OCI-LY7 (cell line): ENCODE data around the gene BEND7. TPM values are rescaled to one million over a fixed set of nuclear protein-coding genes. Genes with fewer than 3 reads are reported as not detected.
A peak's percentile ranks its signal among the peaks of the same experiment; 100 is the strongest.

Source experiments
- BruUV-seq: library from RNA; stranded (reverse); fragments of 400-500 nt; replicated peaks from 2 replicates; lab custom pipeline; 2021; lab: Mats Ljungman, UMichigan
- CTCF ChIA-PET: fragments of 300-600 bp; sonication (Branson Sonifier 250); formaldehyde crosslinking; loops from one replicate; lab custom pipeline; 2022; ENCODE audit warnings: antibody characterized with exemption; ENCODE audit not compliant: unreplicated experiment; lab: Charles Lee
- POLR2A ChIA-PET: fragments of 300-600 bp; sonication (Branson Sonifier 250); formaldehyde crosslinking; loops from one replicate; lab custom pipeline; 2022; ENCODE audit warnings: antibody characterized with exemption; lab: Charles Lee
- DNase-seq: peaks from one replicate; pipeline ENCODE4 v3.0.0-alpha.2; 2015; ENCODE audit warnings: low spot score
- H2AFZ ChIP-seq: fragments of 200-600 bp; sonication (generic), shearing (Covaris generic); 2 replicates; pipeline ENCODE4 v1.6.1; 2014; ENCODE audit warnings: mild to moderate bottlenecking, antibody characterized with exemption, low read length, moderate library complexity
- H3K27ac ChIP-seq: fragments of 200-600 bp; sonication (generic); 2 replicates; pipeline ENCODE4 v1.5.1; 2014; ENCODE audit warnings: mixed run types, low read depth, mild to moderate bottlenecking, moderate library complexity, low read length, inconsistent platforms; ENCODE audit not compliant: poor library complexity, severe bottlenecking
- H3K36me3 ChIP-seq: fragments of 200-600 bp; sonication (generic); 2 replicates; pipeline ENCODE4 v1.6.1; 2014; ENCODE audit warnings: mild to moderate bottlenecking, antibody characterized with exemption, low read length, moderate library complexity, mixed read lengths; ENCODE audit not compliant: insufficient read depth
- H3K4me1 ChIP-seq: fragments of 200-600 bp; sonication (generic); 2 replicates; pipeline ENCODE4 v1.5.1; 2014; ENCODE audit warnings: mild to moderate bottlenecking, low read length; ENCODE audit not compliant: insufficient read depth, poor library complexity, severe bottlenecking
- H3K4me2 ChIP-seq: fragments of 200-600 bp; sonication (generic); 2 replicates; pipeline ENCODE4 v1.6.1; 2014; ENCODE audit warnings: mild to moderate bottlenecking, low read length
- H3K4me3 ChIP-seq: fragments of 200-600 bp; sonication (generic); 2 replicates; pipeline ENCODE4 v1.5.1; 2014; ENCODE audit warnings: mild to moderate bottlenecking, low read depth, low read length; ENCODE audit not compliant: poor library complexity, severe bottlenecking
- H3K79me2 ChIP-seq: fragments of 200-600 bp; sonication (generic); 2 replicates; pipeline ENCODE4 v1.6.1; 2016; ENCODE audit warnings: low read depth, mild to moderate bottlenecking, low read length, moderate library complexity, mixed read lengths; ENCODE audit not compliant: insufficient read depth
- H3K9me2 ChIP-seq: fragments of 200-600 bp; sonication (generic); 2 replicates; pipeline ENCODE4 v1.6.1; 2016; ENCODE audit warnings: mild to moderate bottlenecking, low read length, mixed read lengths; ENCODE audit not compliant: insufficient read depth
- H3K9me3 ChIP-seq: fragments of 200-600 bp; sonication (generic); 2 replicates; pipeline ENCODE4 v1.6.1; 2014; ENCODE audit warnings: mild to moderate bottlenecking, mixed run types, low read length, mixed read lengths
- H4K20me1 ChIP-seq: fragments of 200-600 bp; sonication (generic); 2 replicates; pipeline ENCODE4 v1.6.1; 2014; ENCODE audit warnings: mild to moderate bottlenecking, antibody characterized with exemption, low read length, moderate library complexity, mixed read lengths; ENCODE audit not compliant: insufficient read depth
- EZH2phosphoT487 ChIP-seq: fragments of 200-600 bp; sonication (generic); IDR thresholded peaks from 2 replicates; pipeline ENCODE4 v1.6.1; 2018; ENCODE audit warnings: low read depth, borderline replicate concordance, mild to moderate bottlenecking, mixed run types, antibody characterized with exemption, low read length, moderate library complexity, mixed read lengths
- intact Hi-C: fragments of 100-400 bp; cut with micrococcal nuclease; formaldehyde crosslinking; loops from one replicate; pipeline ENCODE4 v1.10.0; 2022; ENCODE audit not compliant: unreplicated experiment
- total RNA-seq, 2 experiments: library from RNA; depleted of rRNA in 1 of 2; stranded (reverse); fragments of >200 nt in 1 of 2; shearing (Covaris generic) in 1 of 2; gene quantifications; 2 replicates each; pipeline ENCODE4 v1.2.3, GENCODE V29; 2014 to 2022
- TF ChIP-seq, protein P1 (sequence below): fragments of 200-600 bp; sonication (generic); conservative IDR thresholded peaks from 2 replicates; pipeline ENCODE4 v1.5.1; 2014; ENCODE audit warnings: mild to moderate bottlenecking, antibody characterized with exemption, low read length, moderate library complexity, mixed read lengths

BEND7 gene
- total RNA-seq, 2 experiments from 2014 or later = not detected

DNA sequence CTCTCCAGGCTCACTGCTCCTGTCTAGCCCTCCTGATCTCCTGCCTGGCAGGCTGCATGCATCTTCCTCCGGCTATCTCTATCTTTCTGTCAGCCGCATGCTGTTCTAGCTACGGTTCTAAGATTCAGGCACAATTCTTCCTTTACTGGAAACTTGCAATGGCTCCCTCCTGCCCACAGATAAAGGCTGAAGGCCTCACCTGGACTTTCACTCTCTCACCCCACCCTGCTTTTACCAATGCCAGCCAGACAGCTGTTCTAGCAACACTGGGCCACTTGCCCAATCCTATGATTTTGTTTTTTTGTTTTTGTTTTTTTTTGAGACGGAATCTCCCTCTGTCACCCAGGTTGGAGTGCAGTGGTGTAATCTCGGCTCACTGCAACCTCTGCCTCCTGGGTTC lies 38.3 kb downstream of the BEND7 start:
- no peaks in the 10 kb centered on the region for H3K9me3 ChIP-seq
- no peaks in the 10 kb centered on the region for H3K36me3 ChIP-seq
- H3K4me2 ChIP-seq = no peak overlapping the region
- H3K27ac ChIP-seq = no peak overlapping the region
- no peaks in the 10 kb centered on the region for H3K4me1 ChIP-seq
- BruUV-seq = no TSS peak
- no peak overlapping the region for H3K4me3 ChIP-seq
- no peaks in the 10 kb centered on the region for H3K9me2 ChIP-seq
- ChIA-PET POLR2A (interaction anchor here (0.7 kb wide), 1 partner anchor 21 kb away, joined by 3 read pairs; no protein-coding TSS in a partner anchor), CTCF (no interaction called here)
- intact Hi-C loops = no loop called here
- no peaks in the 10 kb centered on the region for H4K20me1 ChIP-seq
- no peak overlapping the region for H2AFZ ChIP-seq
- no peaks in the 10 kb centered on the region for H3K79me2 ChIP-seq
- TF ChIP-seq, protein P1, sequence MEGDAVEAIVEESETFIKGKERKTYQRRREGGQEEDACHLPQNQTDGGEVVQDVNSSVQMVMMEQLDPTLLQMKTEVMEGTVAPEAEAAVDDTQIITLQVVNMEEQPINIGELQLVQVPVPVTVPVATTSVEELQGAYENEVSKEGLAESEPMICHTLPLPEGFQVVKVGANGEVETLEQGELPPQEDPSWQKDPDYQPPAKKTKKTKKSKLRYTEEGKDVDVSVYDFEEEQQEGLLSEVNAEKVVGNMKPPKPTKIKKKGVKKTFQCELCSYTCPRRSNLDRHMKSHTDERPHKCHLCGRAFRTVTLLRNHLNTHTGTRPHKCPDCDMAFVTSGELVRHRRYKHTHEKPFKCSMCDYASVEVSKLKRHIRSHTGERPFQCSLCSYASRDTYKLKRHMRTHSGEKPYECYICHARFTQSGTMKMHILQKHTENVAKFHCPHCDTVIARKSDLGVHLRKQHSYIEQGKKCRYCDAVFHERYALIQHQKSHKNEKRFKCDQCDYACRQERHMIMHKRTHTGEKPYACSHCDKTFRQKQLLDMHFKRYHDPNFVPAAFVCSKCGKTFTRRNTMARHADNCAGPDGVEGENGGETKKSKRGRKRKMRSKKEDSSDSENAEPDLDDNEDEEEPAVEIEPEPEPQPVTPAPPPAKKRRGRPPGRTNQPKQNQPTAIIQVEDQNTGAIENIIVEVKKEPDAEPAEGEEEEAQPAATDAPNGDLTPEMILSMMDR = no peak
- no peak for TF ChIP-seq EZH2phosphoT487
- no peak for DNase-seq

DNA sequence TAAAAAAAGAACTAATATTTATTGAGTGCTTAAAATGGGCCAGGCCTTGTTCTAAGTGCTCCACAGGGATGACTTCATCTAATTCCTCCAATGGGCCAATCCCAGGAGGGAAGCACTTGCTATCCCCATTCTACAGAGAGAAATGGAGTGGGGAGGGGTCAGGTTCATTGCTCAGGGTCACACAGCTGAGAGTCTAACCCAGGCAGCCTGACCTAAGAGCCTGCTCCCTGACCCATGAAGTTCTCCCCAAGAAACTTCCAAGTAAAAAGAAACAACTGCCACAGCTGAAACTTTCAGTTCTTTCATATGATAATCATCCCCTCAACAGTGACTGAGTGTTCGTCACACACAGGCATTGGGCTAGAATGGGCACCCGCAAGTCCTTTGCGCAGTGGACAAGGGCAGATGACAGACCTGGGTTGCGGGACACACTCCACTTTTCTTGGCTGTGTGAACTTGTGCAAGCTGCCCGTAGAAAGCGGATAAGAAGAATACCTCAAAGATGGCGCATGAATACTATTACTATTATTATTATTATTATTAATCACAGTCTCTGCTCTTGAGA lies 39.7 kb downstream of the BEND7 start:
- no peak overlapping the region for H3K4me2 ChIP-seq
- POLR2A ChIA-PET = interaction anchor here (0.6 kb wide), 1 partner anchor 1365 kb away, joined by 3 read pairs; no protein-coding TSS in a partner anchor
- CTCF ChIA-PET = no interaction called here
- H3K79me2 ChIP-seq = no peaks in the 10 kb centered on the region
- intact Hi-C loops = no loop called here
- H4K20me1 ChIP-seq = no peaks in the 10 kb centered on the region
- no peak overlapping the region for H3K4me3 ChIP-seq
- H3K27ac ChIP-seq = no peak overlapping the region
- no peaks in the 10 kb centered on the region for H3K9me2 ChIP-seq
- no peak for DNase-seq
- H3K9me3 ChIP-seq = no peaks in the 10 kb centered on the region
- no peaks in the 10 kb centered on the region for H3K36me3 ChIP-seq
- no peak for TF ChIP-seq EZH2phosphoT487
- TF ChIP-seq, protein P1 = no peak
- H2AFZ ChIP-seq = no peak overlapping the region
- no peaks in the 10 kb centered on the region for H3K4me1 ChIP-seq
- BruUV-seq = no TSS peak

DNA sequence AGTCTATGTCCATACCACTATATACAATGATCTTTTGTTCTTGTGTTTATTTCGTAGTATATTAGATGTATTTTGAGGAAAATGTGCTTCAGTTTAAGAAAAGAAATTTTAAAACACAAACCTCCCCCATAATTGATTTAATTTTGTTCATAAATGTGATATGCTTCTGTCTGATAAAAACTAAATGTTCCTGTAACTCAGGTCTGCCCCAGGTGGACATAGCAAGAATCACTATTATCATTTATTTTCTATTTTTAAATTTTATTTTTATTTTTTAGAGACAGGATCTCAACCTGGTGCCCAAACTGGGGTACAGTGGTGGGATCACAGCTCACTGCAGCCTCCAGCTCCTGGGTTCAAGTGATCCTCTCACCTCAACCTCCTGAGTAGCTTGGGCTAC lies 43.2 kb downstream of the BEND7 start:
- POLR2A ChIA-PET = interaction anchor here (0.9 kb wide), 1 partner anchor 199 kb away, joined by 4 read pairs; no protein-coding TSS in a partner anchor
- no peak overlapping the region for H2AFZ ChIP-seq
- TF ChIP-seq, protein P1 = peak; percentile 65
- no peak for TF ChIP-seq EZH2phosphoT487
- H3K9me3 ChIP-seq = no peaks in the 10 kb centered on the region
- no peak overlapping the region for H3K4me2 ChIP-seq
- H3K4me1 ChIP-seq = no peaks in the 10 kb centered on the region
- no TSS peak for BruUV-seq
- intact Hi-C loops = no loop called here
- H3K36me3 ChIP-seq = no peaks in the 10 kb centered on the region
- H3K4me3 ChIP-seq = no peak overlapping the region
- H3K79me2 ChIP-seq = no peaks in the 10 kb centered on the region
- H4K20me1 ChIP-seq = no peaks in the 10 kb centered on the region
- CTCF ChIA-PET = no interaction called here
- DNase-seq = peak; percentile 2
- no peak overlapping the region for H3K27ac ChIP-seq
- H3K9me2 ChIP-seq = no peaks in the 10 kb centered on the region
